Hematopoietic multipotent progenitor cell (in vitro differentiated cells): ENCODE measurements around the gene NTSR1. TPM values are rescaled to one million over a fixed set of nuclear protein-coding genes. Genes with fewer than 3 reads are reported as not detected.

ENCODE experiments used
- DNase-seq, 3 donors: peaks; one replicate each; pipeline ENCODE4 v3.0.0-alpha.2; 2011 to 2015; ENCODE audit warnings: low read depth in 2 of 3, low spot score in 2 of 3
- total RNA-seq: library from RNA; depleted of rRNA; stranded (reverse); fragments of >200 nt; gene quantifications from one replicate; pipeline ENCODE4 v1.2.3, GENCODE V29; 2012

The NTSR1 gene
- total RNA-seq, 1 donor = 0.27 TPM

- DNase-seq = no peak
Observed at GRCh38 chr20:62768234-62768546, 59.6 kb downstream of the NTSR1 start.

GRCh38 chr20:62768551-62769287, 60.1 kb downstream of the NTSR1 start:
- DNase-seq = no peak

DNA sequence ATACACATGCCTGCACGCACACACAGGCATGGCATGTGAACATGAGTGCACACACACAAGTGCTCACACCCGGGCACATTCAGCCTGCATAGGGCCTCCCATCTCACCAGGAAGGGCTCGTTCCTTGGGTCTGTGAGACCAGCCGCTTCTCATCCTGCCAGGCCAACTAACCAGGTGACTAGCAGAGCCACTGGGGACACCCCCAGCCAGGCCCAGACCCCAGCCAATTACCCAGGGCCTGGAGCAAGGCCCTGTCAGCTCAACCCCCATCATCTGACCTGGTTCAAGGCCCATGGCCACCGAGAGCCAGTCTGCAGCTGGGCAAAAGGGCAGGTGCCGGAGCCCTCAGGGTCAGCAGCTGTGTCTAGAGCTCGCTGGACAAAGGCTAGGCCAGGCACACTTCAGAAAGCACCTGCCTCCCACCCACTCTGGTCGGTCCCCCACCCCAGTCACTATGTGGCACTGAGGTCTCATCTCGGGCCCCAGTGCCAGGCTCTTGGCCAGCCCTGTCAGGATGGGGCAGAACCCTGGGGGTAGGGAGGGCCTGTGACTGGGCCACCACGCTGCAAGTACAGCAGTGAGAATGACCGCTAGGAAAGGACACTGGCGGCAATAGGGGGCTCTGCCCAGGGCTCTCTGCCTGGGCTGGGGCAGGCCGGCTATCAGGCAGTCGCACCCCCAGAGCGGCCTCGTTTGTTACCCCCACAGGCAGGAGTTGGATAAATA, 60.9 kb downstream of the NTSR1 start:
- no peak for DNase-seq

GRCh38 chr20:62770111-62770910, 61.7 kb downstream of the NTSR1 start:
- DNase-seq = no peak

GRCh38 chr20:62770916-62771315, 62.3 kb downstream of the NTSR1 start:
- DNase-seq = no peak

DNA sequence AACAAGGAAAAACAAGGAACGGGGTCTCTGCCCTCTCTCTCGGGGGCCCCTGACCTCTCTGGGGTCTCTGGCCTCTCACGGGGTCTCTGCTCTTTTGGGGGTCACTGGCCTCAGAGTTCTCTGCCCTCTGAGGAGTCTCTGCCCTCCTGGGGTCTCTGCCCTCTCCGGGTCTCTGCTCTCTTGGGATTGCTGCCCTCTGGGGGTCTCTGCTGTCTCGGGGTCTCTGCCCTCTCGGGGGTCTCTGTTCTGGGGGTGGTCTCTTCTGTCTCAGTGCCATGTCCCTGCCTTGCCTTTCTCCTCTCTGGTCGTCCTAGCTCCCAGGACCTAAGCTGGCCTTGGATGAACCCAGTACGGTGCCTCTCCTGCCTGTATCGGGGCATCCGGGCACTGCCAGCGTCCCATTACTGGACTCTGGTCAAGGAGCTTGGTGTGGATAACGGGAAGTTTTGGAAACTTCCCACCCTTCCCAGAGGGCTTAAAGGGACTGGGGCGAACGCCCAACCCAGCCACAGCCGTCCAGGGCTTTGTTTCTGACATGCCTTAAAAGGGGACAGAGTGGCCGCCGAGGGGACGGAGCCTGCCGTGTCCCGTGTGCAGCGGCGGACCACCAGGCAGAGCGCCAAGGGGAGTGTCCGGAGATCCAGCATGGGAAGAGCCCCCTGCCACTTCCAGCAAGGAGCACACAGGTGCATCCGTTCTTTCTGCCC, 62.9 kb downstream of the NTSR1 start:
- no peak for DNase-seq

DNA sequence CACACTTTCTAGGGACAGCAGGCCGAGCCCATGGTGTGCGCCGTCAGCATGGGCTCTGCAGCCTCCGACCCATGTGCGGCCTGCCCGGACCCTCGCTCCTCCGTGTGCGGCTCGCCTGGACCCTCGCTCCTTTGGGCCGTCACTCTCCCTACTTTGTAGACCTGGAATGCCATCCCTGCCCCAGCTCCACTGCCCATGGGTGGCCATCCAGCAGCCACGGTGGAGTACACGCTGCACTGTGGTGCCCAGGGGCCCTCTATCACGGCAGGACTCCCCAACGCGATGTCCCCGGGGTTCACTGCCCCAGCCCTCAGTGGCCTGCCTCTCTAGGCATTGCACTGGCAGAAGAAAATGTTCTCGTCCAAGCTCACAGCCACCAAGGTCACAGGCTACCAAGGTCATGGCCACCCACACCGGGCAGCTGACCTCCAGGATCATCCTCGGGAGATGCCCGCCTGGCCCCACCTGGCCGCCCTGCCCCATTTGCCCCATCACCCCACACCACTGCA, 63.5 kb downstream of the NTSR1 start:
- no peak for DNase-seq

DNA sequence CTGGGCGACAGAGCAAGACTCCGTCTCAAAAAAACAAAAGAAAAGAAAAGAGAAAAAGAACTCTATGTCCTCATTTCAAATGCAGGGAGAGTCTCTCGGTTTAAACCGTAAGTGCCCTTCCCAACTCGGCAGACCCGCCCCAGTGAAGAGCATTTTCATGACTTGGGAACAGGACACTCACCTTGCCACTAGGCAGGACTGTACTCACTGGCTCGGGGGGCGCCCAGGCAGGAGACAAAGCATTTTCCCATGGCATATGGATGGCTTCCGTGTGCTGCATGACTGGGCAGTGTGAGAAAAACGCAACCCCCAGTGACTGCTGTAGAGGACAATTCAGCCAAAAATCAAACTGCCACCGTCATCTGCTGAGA, 64.0 kb downstream of the NTSR1 start:
- DNase-seq = no peak

DNA sequence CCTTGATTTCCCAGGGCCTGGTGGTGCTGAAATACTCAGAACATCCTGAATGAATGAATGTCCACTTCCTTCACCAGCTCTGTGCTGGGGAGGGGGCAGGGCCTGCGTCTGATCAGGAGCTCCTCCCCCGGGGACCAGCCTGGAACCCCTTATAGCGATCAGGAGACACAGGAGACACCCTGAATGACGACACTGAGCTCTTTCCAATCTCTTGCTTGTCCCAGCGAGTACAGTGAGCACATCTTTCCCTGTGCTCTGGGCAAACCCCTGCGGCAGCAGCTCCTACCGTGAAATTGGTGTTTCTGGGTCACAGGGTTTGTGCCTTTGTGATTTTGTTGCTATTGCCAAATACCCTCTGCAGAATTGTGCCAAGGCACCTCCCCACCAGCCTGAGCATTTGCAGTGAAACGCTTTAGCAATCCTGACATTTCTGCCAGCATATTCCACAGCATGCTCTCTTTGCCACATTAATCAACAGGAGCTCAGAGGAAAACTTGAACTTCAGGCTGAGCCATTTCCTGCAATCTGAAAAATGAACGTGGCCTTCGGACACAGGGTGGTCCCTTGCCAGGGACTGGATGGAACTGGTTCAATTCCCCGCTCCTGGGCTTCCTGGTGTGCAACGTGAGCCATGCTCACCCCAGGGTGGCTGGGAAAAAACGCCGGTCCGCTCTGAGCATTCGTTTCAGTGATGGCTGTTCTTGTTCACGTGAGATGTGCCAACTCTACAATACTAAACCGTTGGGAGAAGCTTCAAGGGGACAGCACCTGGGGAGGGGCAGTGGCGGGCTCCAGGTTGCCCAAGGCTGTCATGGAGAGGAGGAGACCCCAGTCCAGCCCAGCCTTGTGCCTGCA, 64.6 kb downstream of the NTSR1 start:
- no peak for DNase-seq

DNA sequence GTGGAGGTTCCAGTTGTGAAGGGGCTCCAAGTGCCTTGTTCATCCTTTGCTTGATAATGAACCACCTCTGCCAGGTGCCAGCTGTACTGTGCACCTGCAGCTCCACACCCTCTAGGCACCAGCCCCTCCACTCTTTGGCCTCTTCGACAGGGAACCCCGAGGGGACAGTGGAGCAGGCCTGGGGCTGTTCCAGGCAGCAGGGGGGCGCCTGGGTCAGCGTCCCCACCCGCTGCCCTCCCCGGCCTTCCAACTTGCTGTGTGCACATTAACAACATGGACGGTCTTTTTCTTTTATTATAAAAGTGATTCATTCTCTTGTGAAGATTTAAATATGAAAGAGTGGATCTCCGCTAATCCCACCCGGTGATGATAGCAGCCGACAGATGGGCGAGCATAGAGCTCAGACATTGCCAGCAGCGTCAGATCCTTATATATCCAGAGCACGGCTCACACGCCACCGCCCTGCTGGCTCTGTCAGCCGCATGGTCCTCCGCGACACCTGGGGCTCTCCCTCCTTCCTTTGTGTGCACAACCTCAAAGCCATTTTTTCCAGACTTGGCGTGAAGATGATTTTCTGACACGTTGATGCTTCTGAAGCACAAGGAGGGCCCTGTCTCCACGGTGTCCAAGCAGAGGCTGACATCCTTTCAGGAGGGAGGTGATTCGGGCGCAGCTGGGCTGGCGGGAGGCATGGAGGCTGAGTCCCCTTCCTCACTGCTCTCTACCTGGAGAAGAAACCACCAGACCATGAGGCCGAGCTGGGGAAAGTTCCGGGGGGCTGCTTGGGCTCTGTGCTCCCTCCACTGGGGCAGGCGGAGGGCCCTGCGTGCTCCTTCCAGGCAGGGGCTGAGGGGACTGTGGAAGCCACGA, 65.4 kb downstream of the NTSR1 start:
- no peak for DNase-seq

DNA sequence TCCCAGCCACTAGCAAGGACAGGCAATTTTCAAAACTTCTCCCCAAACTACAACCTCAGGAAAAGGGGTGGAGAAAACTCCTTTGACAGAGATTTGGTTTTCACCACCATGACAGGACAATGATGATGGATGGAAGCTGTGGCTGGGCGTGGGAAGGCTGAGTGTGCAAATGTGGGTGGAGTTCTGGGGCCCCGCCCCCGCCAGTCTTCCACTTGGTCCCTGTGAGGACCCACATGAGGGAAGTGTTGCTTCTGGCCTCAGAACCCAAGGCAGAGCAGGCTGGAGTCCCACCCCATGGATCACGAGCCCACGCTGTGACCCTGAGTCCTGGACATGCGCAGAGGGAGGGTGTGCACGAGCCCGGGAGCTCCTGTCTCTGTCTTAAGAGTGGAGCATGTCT, 66.1 kb downstream of the NTSR1 start:
- no peak for DNase-seq

DNA sequence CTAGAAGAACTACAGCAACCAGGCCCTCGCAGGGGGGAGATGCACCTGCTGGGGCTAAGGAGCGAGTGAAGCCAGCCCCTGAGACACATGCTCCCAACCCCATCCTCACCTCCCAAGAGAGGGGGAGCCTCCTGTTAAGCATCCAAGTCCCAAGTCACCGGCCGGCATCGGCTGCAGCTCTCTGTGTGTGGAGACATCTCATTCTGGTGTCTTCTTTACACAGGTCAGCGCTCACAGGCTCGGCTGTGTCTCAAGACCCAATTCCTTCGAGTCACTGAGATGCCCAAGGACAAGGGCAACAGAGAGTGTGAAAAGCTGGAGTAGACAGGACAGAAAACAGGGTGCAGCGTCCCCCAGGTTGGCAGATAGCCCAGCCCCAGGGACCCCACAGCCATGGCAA, 66.6 kb downstream of the NTSR1 start:
- DNase-seq = no peak

DNA sequence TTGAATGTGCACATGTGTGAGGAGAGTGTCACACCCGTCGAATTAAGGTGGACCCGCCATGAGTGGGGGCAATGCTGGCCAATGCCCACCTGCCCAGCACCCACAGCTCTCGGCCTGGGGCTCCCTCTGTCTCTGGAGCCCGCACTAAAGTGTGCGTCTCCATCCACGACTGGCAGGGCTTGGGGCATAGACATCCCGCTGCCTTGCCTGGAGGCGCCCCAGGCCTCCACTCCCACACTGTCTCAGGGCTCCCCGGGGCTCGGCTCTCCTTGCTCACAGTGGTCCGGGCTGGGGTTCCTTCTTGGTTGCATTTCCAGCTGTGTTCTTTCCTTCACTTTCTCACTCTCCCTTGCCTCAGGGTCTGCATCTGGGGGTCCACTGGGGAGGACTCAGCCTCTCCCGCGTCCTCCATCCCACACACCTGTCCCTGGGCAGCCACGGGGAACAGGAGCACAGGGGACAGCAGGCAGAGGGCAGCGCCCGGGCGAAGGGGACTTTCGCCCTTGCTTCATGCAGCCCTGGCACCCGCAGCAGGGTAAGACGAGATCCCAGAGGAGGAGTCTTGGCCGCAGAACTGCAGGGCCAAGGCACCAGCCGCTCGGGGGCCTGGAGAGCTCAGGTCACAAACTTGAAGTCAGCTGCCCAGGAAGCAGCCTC, 67.5 kb downstream of the NTSR1 start:
- DNase-seq = no peak

DNA sequence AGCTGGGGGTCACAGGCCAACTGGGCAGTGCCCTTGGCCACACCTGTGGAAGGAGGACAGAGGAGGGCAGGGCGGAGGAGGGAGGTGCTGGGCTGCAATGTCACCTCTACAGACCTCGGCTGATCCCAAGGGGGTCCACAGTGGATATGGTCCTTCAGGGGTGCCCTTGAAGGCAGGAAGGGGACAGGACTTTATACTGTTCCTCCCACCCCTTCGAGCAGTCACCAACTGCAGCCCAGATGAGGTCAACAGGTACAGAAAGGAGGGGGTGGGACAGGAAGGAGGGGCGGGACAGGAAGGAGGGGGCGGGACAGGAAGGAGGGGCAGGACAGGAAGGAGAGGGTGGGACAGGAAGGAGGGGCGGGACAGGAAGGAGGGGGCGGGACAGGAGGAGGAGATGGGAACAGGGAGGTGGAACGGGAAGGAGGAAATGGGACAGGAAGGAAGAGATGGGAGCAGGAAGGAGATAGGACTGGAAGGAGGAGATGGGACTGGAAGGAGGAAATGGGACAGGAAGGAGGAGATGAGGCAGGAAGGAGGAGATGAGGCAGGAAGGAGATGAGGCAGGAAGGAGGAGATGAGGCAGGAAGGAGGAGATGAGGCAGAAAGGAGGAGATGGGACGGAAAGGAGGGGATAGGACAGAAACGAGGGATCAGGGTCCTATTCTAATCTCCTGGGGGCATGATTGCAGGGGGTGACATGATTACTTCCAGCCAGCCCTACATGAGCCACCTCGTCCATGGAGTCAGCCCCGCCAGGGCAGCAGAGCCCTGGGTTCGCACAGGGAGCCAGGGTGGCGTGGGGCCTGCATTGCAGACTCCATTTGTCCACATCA, 68.3 kb downstream of the NTSR1 start:
- no peak for DNase-seq

GRCh38 chr20:62777528-62777830, 68.8 kb downstream of the NTSR1 start:
- no peak for DNase-seq

GRCh38 chr20:62778058-62778457, 69.4 kb downstream of the NTSR1 start:
- DNase-seq = no peak

- DNase-seq = no peak
Observed at GRCh38 chr20:62778601-62779416, 70.2 kb downstream of the NTSR1 start.
